ENCODE results near the gene A2ML1.

DNA sequence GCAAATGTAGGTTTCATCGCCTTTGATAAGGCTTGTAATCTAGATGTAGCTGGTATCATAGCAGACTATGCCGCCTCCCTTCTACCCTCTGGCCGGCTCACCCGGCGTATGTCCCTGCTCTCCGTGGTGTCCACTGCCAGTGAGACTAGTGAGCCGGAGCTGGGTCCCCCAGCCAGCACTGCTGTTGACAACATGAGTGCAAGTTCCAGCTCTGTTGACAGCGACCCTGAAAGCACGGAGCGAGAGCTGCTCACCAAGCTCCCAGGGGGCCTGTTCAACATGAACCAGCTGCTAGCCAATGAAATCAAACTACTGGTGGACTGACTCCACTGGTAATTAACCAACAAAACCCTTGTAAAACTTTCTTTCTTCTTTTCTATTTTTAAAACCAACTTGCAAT is 49.0 kb upstream of the A2ML1 start:
- TF ChIP-seq, protein P1, sequence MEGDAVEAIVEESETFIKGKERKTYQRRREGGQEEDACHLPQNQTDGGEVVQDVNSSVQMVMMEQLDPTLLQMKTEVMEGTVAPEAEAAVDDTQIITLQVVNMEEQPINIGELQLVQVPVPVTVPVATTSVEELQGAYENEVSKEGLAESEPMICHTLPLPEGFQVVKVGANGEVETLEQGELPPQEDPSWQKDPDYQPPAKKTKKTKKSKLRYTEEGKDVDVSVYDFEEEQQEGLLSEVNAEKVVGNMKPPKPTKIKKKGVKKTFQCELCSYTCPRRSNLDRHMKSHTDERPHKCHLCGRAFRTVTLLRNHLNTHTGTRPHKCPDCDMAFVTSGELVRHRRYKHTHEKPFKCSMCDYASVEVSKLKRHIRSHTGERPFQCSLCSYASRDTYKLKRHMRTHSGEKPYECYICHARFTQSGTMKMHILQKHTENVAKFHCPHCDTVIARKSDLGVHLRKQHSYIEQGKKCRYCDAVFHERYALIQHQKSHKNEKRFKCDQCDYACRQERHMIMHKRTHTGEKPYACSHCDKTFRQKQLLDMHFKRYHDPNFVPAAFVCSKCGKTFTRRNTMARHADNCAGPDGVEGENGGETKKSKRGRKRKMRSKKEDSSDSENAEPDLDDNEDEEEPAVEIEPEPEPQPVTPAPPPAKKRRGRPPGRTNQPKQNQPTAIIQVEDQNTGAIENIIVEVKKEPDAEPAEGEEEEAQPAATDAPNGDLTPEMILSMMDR (IDR thresholded peaks at IDR 0.05; ENCODE audit: insufficient read depth, low read depth, low read length) = no peak
- no peak for TF ChIP-seq EZH2 (IDR thresholded peaks at IDR 0.05; ENCODE audit: insufficient read depth, low read length)

All from astrocyte (in vitro differentiated cells and primary cell).